ENCODE results near the gene PDE9A.
"Not testable (repeated sequence)": the region's sequence is repeated elsewhere in the genome, so short reads cannot be mapped to it uniquely, and the experiment has no call there.

Gene PDE9A

DNA sequence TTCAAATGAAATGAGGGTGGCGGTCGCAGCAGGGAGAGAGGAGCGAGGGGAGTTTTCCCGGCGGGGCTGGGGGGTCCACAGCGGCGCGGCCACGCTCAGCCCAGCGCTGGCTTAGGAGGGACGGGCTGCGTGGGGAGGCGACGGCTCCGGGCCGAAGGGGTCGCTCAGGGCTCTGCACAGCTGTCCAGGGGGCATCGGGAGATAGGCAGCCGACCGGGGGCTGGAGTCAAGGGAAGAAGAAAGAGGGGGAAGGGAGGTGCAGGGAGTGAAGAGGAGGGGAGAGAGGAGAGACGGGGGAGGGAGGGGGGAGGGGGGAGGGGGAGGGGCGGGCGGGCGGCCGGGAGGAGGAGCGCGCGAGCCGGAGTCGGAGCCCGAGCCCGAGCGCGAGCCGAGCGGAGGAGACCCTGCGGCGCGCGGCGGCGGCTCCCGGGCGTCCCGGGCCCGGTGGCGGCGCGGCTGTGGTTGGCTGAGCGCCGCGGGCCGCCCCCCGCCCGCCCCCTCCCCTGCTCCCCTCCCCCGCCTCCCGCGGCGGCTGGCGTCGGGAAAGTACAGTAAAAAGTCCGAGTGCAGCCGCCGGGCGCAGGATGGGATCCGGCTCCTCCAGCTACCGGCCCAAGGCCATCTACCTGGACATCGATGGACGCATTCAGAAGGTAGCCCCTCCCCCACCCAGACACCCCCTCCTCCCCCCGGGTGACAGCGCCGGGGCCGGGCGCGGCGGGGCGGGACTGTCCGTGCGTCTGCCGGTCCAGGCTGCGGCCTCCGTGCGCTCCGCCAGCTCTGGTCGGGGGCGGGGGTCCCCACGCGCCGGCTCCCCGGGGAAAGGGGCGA, at the start of gene PDE9A:
Gene PDE9A, plus strand, starts transcription at position 391 of the 831 bp plus-strand sequence. Its CDS starts 194 bp downstream, at position 585.
- no peak for DNase-seq

DNA sequence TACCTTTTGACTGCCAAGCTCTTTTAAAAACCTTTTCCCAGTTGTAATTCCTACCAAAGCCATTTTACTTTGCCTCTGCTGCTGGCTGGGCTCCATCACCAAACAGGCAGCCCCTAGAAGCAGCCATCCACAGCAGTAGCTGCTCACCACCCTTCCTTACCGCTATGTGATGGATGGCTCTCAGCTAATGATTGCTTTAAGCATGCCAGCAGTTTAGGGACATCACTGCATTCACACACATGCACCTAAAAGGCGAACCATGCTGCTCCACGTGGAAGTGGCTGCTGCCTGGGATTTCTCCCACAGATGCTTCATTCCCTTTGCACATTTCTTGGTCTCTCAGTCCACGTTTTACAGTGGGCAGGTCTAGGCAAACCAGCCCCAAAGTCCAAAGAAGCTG, 46.3 kb upstream of the PDE9A start:
- DNase-seq = no peak

GRCh38 chr21:42607525-42608102, 45.8 kb upstream of the PDE9A start:
- no peak for DNase-seq

- no peak for DNase-seq
Observed at GRCh38 chr21:42608446-42608845, 45.0 kb upstream of the PDE9A start.

- DNase-seq = no peak
Observed at GRCh38 chr21:42609811-42610210, 43.6 kb upstream of the PDE9A start.

DNA sequence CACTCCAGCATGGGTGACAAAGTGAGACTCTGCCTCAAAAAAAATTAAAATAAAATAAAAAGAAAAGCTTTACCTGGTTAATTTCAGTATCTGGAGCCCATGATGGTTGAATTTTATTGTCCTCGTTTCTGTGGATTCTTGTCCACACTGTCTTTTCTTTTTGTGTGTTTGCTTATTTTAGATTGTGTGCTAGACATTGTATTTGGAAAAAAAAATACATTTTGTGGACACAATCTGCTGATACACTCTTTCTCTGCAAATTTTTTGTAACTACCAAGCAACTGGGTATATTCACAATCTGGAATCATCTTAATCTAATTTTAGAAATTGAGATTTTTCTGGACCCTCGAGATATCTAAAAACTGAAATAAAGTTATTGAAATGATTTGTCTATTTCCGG, 41.6 kb upstream of the PDE9A start:
- DNase-seq = no peak

GRCh38 chr21:42612390-42612789, 41.0 kb upstream of the PDE9A start:
- DNase-seq = no peak

DNA sequence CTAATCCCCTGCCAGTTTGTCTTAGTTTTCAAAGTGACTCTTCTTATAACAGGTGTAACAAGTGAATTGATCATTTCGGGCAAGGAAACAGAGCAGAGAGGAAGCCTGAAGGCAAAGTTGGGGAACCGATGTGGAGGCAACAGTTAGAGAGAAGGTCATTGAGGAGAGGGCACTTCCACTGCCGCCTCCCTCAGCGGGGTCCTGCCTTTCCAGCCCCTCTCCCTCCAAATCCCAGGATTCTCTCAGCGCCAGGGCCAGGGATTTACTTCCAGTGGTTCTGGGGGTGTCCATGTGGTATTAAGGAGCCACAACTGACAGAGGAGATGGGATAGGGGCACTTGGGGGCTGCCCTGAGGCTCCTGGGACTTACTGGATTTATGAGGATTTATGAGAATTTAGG, 39.7 kb upstream of the PDE9A start:
- no peak for DNase-seq

DNA sequence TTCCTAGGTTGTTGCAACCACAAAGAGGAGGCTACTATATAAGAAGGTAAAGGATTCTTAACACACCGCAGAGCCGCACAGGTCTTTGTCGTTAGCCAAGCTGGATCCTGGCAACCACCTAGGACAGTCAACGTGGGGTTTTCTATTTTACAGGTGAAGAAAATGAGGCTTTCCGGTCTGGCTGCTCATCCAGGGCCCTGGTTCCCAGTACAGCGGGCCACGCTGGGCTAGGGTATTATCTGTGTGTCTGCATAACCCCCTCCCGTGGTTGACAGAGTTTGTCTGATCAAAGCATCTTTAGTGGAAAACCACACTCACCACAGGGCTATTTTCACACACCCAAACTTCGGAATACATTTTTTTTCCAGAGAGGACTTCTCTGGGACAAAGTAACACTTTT, 39.0 kb upstream of the PDE9A start:
- no peak for DNase-seq

GRCh38 chr21:42614811-42615351, 38.5 kb upstream of the PDE9A start:
- peak; percentile 31 for DNase-seq

DNA sequence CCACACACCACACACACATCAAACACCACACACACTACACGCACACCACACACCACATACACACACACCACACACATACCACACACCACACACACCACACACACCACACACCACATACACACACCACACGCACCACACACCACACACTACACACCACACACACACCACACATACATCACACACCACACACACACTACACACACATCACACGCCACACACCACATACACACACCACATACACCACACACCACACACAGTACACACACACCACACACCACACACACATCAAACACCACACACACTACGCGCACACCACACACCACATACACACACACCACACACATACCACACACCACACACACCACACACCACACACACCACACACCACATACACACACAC, 38.0 kb upstream of the PDE9A start:
- not testable (repeated sequence) for DNase-seq

GRCh38 chr21:42615924-42616323, 37.5 kb upstream of the PDE9A start:
- DNase-seq = no peak

GRCh38 chr21:42616446-42616845, 37.0 kb upstream of the PDE9A start:
- DNase-seq = no peak

- no peak for DNase-seq
Observed at GRCh38 chr21:42616941-42617340, 36.5 kb upstream of the PDE9A start.

DNA sequence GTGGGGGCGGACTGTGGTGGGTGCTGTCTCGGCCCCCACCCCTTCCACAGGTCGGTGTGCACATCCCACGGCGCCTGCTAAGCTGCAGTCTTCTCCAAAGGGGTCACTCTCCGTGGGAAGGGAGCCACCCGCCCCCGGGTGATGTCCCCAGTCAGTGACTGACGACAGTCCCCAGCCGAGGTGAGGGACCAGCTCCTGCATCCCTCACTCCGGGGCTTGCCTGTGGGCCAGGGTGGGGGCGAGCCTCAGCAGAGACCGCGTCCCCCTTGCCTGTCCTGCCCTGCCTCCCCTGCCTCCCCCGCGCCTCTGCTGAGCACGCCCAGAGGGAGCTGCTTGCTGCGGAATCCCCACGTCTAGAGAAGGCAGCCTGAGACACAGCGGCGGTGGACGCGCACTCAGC, 35.9 kb upstream of the PDE9A start:
- no peak for DNase-seq

DNA sequence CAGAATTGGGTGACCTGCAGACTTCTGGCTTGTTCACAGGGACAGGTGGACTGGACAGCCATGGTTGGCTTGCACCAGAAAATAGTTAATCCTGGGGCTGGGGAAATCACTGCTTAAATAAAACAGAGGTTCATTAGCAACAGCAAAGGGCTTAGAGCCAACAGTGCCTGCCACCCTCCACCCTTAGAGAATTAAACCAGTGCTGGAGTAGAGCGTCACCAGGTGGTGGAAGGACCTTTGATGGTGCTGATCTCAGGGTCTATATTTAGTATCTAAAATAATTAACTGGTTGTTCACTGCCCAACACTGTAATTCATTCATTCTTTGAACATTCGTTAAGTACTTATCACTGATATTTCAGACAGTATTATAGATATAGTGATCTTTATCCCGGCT, 34.7 kb upstream of the PDE9A start:
- DNase-seq = no peak

- DNase-seq = no peak
Observed at GRCh38 chr21:42619166-42619565, 34.3 kb upstream of the PDE9A start.

- DNase-seq = no peak
Observed at GRCh38 chr21:42619841-42620240, 33.6 kb upstream of the PDE9A start.

- no peak for DNase-seq
Observed at GRCh38 chr21:42621166-42621818, 32.1 kb upstream of the PDE9A start.

GRCh38 chr21:42621819-42622177, 31.6 kb upstream of the PDE9A start:
- DNase-seq = no peak

- DNase-seq = no peak
Observed at GRCh38 chr21:42622284-42622683, 31.1 kb upstream of the PDE9A start.

DNA sequence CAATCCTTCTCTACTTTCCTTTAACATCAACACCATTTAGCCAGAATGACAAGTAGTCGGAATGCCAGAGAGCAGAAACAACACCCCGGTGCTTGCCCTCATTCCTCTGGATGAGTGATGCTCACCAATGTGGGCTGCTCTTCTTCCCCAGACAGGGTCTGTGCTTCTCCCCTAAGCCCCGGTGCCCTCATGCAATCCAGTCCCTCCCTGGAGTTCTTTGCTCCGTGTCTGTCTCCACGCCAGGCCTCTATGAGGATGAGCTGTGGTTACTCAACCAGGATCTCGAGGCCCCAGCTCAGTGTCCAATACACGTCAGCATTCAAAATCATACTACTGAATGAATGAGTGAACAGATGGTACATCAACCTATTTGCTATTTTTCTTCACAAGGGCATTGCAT, 29.7 kb upstream of the PDE9A start:
- no peak for DNase-seq

DNA sequence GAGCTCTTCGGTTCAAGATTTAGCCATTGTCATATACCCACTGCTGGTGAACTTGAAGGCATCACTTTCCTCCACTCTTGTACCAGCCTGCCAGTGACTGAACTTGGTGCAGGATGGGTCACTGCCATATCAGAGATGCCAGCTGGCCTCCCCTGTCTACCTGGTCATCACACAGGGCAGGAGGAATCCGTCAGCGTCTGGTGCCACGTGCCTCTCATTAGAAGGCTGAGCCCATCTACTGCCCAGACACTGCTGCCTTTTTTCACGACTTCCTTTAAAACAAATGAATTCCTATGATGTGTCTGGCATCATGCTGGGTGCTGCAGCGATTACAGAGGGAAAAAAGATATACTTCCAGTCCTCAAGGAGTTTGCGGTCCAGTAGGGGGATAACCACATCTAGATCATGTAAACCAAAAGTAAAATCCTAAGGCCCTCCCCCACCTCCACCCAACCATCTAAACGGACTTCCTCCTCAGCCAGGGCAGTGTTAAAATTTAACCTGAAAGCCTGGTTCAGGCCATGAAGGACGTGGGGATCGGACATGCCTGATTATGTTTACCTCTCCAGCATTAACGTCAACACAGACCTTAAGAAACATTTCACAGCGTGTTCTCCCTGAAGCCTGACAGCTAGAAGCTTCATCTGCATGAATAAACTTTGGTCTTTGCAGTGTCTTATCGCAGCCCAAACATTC, 29.2 kb upstream of the PDE9A start:
- DNase-seq = no peak

All from activated CD4-positive, alpha-beta T cell treated with anti-CD3 and anti-CD28 coated beads for 1 hour (primary cell).